NCI-H510A treated with DMSO at 0.1 percent for 48 hours (cell line): Measurements from ENCODE around the gene INTS12.
A peak's percentile ranks its signal among the peaks of the same experiment; 100 is the strongest.

Experiments used
- DNase-seq: peaks from one replicate; lab custom pipeline; 2025; lab: John Stamatoyannopoulos, UW

The INTS12 gene

DNA sequence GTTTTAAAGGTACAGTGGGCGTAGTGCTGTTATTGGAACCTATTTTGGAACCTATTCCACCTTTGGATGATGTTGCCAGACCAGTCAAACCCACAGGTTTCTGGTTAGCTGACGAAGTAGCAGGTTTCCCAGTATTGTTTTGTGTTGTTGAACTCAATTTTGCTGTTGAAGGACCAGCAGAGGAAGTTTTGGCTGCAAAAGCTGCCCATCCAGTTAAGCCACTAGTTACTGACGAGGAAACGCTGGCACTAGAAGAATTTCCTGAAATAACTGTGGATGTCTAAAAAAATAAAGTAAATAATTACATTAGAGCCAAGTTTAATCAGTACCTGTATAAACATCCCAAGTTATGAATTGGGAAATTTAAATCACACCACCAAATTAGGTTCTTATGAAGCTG is 25.5 kb downstream of the INTS12 start:
- no peak for DNase-seq

- peak; percentile 4 for DNase-seq
These were observed 29.3 kb downstream of the INTS12 start for GRCh38 chr4:105679186-105679585.

DNA sequence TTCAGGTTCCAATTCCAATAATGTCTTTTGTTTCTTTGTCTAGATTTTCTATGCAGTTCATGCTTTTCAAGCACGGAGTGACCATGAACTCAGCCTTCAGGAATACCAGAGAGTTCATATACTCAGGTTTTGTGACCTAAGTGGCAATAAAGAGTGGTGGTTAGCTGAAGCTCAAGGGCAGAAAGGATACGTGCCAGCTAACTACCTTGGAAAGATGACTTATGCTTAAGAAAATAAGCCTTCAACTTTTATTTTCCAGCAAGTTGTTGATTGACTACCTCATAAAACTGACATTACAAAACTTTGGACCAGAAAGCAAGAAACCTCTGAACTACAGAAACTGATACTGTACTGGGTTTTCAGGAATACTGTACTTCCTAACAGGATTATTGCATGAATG is 30.8 kb downstream of the INTS12 start:
- DNase-seq, result no peak

GRCh38 chr4:105674011-105674410 is 34.5 kb downstream of the INTS12 start:
- DNase-seq, result no peak

- no peak for DNase-seq
These were observed 37.2 kb downstream of the INTS12 start for GRCh38 chr4:105671301-105671700.

DNA sequence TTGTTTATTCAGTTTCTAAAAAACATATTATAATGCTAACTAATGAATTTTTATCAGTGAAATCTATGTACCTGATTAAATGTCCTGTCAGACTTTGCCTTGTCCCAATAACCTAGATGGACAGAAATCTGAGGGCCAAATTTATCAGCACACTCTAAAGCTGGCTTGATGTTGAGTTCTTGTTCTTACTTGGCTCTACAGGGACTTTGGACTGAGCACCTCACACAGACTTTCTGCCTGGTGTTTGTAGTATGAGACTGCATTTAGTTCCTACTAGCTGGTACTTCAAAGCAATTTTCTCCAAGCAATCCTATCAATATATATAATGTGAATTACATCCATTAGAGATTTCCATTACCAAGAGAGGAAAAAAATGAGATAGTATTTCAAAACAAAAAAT is 37.8 kb downstream of the INTS12 start:
- DNase-seq, result no peak

- no peak for DNase-seq
These were observed 41.8 kb downstream of the INTS12 start for GRCh38 chr4:105666693-105667092.

GRCh38 chr4:105662935-105663675 is 45.4 kb downstream of the INTS12 start:
- DNase-seq, result no peak

DNA sequence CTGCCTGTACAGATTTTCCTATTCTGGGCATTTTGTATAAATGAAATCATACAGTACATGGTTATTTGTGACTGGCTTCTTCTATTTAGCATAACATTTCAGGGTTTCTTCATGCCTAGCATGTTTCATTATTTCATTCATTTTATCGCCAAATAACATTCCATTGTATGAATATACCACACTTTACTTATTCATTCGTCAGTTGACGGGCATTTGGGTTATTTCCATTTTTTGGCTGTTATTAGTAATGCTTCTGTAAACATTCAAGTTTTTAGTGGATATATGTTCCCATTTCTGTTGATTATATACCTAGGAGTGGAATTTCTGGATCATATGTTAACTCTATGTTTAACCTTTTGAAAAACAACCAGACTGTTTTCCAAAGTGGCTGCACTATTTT is 47.5 kb downstream of the INTS12 start:
- no peak for DNase-seq

DNA sequence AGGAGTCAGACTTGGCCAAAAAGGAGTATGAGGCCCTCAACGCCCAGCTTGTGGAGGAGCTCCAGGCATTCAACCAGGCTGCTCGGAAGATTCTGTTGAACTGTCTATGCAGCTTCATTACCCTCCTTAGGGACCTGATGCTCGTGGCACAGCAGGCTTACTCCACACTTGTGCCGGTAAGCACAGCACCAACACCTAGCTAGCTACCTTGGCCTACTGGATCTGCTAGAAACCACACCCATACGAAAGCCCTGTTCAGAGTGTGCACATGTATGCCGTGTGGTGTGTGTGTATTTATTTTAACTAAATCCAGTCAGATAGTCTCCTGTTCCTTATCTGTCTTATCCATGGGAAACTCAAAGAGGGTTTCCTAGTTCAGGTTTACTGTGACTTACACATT is 49.3 kb downstream of the INTS12 start:
- DNase-seq, result no peak

DNA sequence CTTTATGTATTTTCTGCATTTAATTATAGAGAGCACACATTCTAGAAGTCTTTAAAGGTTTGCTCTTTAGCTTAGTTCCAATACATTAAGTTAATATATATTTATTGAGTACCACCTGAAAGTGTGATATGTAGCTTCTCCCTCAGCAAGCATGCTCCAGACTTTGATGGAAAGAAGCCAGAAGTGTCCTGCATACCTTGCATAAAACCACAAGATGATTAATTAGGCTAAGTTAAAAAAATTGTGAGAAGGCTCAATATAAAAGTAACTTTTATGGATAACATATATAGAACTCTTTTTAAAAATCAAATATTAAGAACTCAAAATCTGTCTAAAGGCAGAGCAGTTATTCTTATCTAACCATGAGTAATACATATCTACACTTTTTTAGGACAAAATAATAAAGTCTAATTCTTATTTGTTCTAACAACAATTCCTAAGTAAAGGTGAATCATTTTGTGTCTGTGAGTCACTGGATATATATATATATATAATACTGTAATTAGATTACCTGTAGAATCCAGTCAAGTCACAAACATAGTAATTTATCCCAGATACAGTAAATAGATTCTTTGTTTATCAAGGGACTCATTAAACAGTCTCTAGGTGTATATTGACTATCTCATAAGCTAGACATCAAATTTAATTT is 51.2 kb downstream of the INTS12 start:
- DNase-seq, result no peak

DNA sequence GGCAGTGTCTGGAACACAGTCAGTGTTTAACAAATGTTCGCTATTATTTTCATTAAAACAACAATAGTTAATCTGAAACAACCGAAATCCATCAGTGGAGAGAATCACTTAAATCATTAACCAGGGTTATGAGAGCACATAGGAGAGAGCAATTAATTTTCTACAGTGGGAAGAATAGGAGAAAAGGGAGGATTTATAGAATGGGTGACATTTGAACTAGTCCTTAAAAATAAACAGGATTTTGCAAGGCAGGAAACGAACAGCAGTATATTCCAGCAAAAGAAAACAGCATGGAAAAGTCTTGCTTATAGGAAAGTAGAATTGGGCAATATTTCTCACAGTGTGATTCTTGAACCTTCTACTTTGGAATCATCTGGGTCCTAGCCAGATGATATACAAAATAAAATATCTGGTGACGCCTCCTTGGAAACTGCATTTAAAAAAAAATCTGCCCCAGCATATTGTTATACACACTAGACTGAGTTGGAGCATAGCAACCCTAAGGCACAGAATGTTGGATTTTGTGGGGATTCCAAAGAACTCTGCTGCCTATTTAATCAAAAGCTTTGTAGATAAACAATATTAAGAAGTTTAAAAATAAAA is 56.1 kb downstream of the INTS12 start:
- no peak for DNase-seq

GRCh38 chr4:105651884-105652283 is 56.6 kb downstream of the INTS12 start:
- DNase-seq, result no peak

DNA sequence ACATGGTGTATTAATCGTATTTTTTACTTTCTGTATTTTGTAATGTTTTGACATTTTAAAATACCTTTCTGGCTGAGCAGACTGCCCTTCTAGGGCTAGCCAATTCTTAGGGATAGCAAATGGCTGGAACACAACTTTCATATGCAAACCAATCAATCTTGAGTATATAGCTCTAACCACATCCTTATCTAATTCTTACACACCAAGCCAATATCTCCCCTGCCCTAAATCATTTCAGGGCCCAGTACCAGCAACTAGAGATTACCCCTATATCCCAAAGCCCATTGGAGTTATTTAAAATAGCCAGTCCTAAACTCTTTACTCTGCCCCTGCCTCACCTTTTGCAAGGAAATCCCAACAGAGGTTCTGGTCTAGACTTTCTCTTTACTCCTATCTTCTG is 58.3 kb downstream of the INTS12 start:
- no peak for DNase-seq

DNA sequence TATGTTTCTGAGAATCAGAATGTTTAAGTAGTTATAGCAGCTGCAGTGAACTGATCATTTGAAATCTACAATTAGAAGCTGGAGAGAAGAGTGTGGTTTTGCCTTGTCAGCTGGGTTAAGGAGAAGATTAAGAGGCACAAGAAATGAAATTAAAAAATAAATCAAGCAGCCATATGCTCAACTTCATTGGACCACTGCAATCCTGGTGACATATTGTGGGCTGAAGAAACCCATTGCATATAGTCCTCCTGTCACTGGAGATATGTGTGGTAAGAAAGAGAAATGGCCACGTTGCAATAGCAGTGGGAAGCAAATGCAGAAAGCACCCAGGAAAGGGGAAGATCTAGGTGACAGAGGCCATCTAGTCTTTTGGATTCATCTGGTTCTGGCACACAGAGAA is 63.0 kb downstream of the INTS12 start:
- no peak for DNase-seq

- DNase-seq, result no peak
These were observed 64.2 kb downstream of the INTS12 start for GRCh38 chr4:105644257-105644656.

GRCh38 chr4:105641845-105642244 is 66.6 kb downstream of the INTS12 start:
- no peak for DNase-seq

DNA sequence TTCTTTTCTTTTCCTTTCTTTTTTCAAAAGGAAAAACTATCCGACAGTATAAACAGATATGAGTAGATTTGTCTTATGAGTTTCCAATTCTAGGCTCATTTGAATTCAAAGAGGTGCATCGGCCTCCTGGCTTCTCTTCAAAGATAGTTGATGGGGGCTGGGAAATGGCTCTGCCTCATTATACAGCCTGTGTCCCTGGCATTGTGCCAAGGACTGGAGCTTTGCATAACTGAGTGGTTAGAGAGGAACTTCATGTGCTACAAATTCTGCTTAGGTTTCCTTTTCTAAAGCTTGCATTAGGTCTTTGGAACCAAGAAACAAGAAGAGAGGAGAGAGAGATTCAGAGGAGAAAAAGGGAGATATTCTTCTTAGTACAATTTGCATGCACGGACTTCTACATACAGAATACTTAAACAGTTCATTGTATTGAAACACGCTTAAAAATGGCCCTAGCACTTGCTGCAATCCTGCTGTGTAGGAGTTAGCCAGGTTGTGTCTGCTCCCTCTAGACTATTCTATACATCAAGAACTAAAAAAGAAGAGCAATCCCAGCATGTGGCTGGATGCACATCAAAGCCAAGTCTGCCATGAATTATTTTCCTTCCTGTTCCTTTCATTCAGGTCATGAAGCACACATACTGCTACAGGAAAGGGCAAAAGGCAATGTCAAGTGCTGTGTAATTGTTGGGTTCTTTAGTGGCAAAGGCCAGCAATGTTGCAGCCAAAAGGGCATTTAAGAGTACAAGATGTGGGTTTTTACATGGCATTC is 70.9 kb downstream of the INTS12 start:
- DNase-seq, result peak; percentile 66

- DNase-seq, result no peak
These were observed 73.9 kb downstream of the INTS12 start for GRCh38 chr4:105634402-105635080.

- DNase-seq, result no peak
These were observed 75.2 kb downstream of the INTS12 start for GRCh38 chr4:105633241-105633640.
